ENCODE data around the gene ZNF425.

GRCh38 chr7:149103424-149103823 is 22.7 kb downstream of the ZNF425 start:
- TF ChIP-seq CTCF (IDR thresholded peaks at IDR 0.05; ENCODE audit: borderline replicate concordance, extremely low read depth, low read length, poor library complexity, severe bottlenecking), result no peak
- TF ChIP-seq EZH2 (IDR thresholded peaks at IDR 0.05; ENCODE audit: borderline replicate concordance, low read depth, low read length, severe bottlenecking), result no peak

Measured in DND-41 (cell line).